K562 (cell line): ENCODE results near the gene BOC.

ENCODE experiments used
- BACH1 ChIP-seq: fragments of 200-800 bp; sonication (Bioruptor generic); IDR thresholded peaks from 2 replicates; pipeline ENCODE4 v1.6.1; 2016; ENCODE audit warnings: missing genetic modification characterization, missing compliant biosample characterization
- CC2D1A ChIP-seq: fragments of 450-650 bp; IDR thresholded peaks from 2 replicates; pipeline ENCODE4 v1.6.1; 2017; ENCODE audit warnings: mild to moderate bottlenecking
- CHD2 ChIP-seq: IDR thresholded peaks from 2 replicates; pipeline ENCODE4 v1.6.1; 2011; ENCODE audit warnings: low read depth, low read length
- EP300 ChIP-seq: IDR thresholded peaks from 2 replicates; pipeline ENCODE4 v1.6.1; 2012; ENCODE audit warnings: low read length, improper control_type of control experiment
- JUNB ChIP-seq: fragments of 450-650 bp; formaldehyde crosslinking; conservative IDR thresholded peaks from 2 replicates; pipeline ENCODE4 v1.4.0; 2020; ENCODE audit warnings: mild to moderate bottlenecking
- MEF2A ChIP-seq: IDR thresholded peaks from 2 replicates; pipeline ENCODE4 v1.6.1; 2011; ENCODE audit warnings: low read depth, mild to moderate bottlenecking, low read length, moderate library complexity; ENCODE audit not compliant: control insufficient read depth
- MXI1 ChIP-seq: IDR thresholded peaks from 2 replicates; pipeline ENCODE4 v1.6.1; 2011; ENCODE audit warnings: low read depth, mild to moderate bottlenecking, improper control_type of control experiment, low read length
- POLR2AphosphoS5 ChIP-seq: IDR thresholded peaks from 2 replicates; pipeline ENCODE4 v1.6.1; 2011; ENCODE audit warnings: mild to moderate bottlenecking, low read depth, low read length, moderate library complexity; ENCODE audit not compliant: control insufficient read depth, insufficient read depth
- U2AF2 ChIP-seq: fragments of 200-400 bp; formaldehyde crosslinking; optimal IDR thresholded peaks from 2 replicates; pipeline ENCODE3; 2017; ENCODE audit warnings: low read depth, mild to moderate bottlenecking, low read length
- TF ChIP-seq, protein P1 (sequence below): sonication (generic); formaldehyde crosslinking; IDR thresholded peaks from 2 replicates; pipeline ENCODE4 v1.8.0; 2022; ENCODE audit warnings: mild to moderate bottlenecking, missing genetic modification reagents
- TF ChIP-seq, protein P2 (sequence below): IDR thresholded peaks from 2 replicates; pipeline ENCODE4 v1.6.1; 2011; ENCODE audit not compliant: insufficient read length; ENCODE audit errors: extremely low read depth
- TF ChIP-seq, protein P3 (sequence below), 2 experiments: fragments of 450-650 bp in 1 of 2; sonication (generic) in 1 of 2; formaldehyde crosslinking in 1 of 2; IDR thresholded peaks in 1 of 2; conservative IDR thresholded peaks in 1 of 2; 2 replicates each; pipeline versions ENCODE4 v1.6.1 to v1.8.1; 2016 to 2023; ENCODE audit warnings: mild to moderate bottlenecking in 2 of 2, moderate library complexity in 2 of 2, inconsistent platforms in 1 of 2, missing genetic modification reagents in 1 of 2
- TF ChIP-seq, protein P4 (sequence below), 3 experiments: IDR thresholded peaks in 2 of 3; conservative IDR thresholded peaks in 1 of 3; 2 replicates each; pipeline ENCODE4 v1.5.1; 2011 to 2012; ENCODE audit warnings: low read length in 3 of 3, mild to moderate bottlenecking in 3 of 3, control low read depth in 2 of 3, improper control_type of control experiment in 1 of 3, inconsistent platforms in 1 of 3, low read depth in 1 of 3, mixed read lengths in 1 of 3, moderate library complexity in 1 of 3; ENCODE audit not compliant: insufficient read depth in 2 of 3

DNA sequence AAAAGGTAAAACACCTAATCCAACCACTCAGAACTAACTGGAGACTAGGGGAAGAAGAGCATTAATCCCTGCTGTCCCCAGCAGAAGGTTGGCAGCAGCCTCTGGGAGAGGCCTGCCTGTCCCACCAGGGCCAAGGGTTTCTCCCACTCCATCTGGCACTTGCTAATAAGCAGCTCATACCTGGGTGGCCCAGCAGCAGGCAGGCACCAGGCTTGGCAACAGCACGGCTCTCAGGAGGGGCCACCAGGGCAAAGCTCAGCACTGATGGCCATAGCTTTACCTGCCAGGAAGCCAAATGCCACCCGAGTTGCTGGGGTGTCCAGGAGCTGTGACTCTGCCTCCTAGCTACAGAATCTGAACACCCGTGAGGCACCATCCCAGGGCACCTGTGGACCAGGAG lies 58.3 kb downstream of the BOC start:
- TF ChIP-seq CHD2 (no peak), CC2D1A (no peak), U2AF2 (no peak), MXI1 (no peak), MEF2A (no peak), POLR2AphosphoS5 (no peak), BACH1 (tag) (no peak), JUNB (CRISPR knock-in tag) (no peak), EP300 (no peak)
- TF ChIP-seq, protein P1, sequence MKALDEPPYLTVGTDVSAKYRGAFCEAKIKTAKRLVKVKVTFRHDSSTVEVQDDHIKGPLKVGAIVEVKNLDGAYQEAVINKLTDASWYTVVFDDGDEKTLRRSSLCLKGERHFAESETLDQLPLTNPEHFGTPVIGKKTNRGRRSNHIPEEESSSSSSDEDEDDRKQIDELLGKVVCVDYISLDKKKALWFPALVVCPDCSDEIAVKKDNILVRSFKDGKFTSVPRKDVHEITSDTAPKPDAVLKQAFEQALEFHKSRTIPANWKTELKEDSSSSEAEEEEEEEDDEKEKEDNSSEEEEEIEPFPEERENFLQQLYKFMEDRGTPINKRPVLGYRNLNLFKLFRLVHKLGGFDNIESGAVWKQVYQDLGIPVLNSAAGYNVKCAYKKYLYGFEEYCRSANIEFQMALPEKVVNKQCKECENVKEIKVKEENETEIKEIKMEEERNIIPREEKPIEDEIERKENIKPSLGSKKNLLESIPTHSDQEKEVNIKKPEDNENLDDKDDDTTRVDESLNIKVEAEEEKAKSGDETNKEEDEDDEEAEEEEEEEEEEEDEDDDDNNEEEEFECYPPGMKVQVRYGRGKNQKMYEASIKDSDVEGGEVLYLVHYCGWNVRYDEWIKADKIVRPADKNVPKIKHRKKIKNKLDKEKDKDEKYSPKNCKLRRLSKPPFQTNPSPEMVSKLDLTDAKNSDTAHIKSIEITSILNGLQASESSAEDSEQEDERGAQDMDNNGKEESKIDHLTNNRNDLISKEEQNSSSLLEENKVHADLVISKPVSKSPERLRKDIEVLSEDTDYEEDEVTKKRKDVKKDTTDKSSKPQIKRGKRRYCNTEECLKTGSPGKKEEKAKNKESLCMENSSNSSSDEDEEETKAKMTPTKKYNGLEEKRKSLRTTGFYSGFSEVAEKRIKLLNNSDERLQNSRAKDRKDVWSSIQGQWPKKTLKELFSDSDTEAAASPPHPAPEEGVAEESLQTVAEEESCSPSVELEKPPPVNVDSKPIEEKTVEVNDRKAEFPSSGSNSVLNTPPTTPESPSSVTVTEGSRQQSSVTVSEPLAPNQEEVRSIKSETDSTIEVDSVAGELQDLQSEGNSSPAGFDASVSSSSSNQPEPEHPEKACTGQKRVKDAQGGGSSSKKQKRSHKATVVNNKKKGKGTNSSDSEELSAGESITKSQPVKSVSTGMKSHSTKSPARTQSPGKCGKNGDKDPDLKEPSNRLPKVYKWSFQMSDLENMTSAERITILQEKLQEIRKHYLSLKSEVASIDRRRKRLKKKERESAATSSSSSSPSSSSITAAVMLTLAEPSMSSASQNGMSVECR (CRISPR knock-in tag), result no peak
- TF ChIP-seq, protein P2, sequence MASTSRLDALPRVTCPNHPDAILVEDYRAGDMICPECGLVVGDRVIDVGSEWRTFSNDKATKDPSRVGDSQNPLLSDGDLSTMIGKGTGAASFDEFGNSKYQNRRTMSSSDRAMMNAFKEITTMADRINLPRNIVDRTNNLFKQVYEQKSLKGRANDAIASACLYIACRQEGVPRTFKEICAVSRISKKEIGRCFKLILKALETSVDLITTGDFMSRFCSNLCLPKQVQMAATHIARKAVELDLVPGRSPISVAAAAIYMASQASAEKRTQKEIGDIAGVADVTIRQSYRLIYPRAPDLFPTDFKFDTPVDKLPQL, result no peak
- TF ChIP-seq, protein P3, sequence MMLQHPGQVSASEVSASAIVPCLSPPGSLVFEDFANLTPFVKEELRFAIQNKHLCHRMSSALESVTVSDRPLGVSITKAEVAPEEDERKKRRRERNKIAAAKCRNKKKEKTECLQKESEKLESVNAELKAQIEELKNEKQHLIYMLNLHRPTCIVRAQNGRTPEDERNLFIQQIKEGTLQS (IDR thresholded peaks at IDR 0.05), result no peak
- TF ChIP-seq, protein P3 (CRISPR knock-in tag; conservative IDR thresholded peaks at IDR 0.05), result no peak
- TF ChIP-seq, protein P4, sequence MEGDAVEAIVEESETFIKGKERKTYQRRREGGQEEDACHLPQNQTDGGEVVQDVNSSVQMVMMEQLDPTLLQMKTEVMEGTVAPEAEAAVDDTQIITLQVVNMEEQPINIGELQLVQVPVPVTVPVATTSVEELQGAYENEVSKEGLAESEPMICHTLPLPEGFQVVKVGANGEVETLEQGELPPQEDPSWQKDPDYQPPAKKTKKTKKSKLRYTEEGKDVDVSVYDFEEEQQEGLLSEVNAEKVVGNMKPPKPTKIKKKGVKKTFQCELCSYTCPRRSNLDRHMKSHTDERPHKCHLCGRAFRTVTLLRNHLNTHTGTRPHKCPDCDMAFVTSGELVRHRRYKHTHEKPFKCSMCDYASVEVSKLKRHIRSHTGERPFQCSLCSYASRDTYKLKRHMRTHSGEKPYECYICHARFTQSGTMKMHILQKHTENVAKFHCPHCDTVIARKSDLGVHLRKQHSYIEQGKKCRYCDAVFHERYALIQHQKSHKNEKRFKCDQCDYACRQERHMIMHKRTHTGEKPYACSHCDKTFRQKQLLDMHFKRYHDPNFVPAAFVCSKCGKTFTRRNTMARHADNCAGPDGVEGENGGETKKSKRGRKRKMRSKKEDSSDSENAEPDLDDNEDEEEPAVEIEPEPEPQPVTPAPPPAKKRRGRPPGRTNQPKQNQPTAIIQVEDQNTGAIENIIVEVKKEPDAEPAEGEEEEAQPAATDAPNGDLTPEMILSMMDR (IDR thresholded peaks at IDR 0.05 in 2 of 3, conservative IDR thresholded peaks at IDR 0.05 in 1 of 3; ENCODE audit: insufficient read depth in 2 of 3, low read depth in 1 of 3, low read length in 3 of 3), result no peak
